ENCODE data around the gene PICALM.
A peak's percentile ranks its signal among the peaks of the same experiment; 100 is the strongest.

The PICALM gene

DNA sequence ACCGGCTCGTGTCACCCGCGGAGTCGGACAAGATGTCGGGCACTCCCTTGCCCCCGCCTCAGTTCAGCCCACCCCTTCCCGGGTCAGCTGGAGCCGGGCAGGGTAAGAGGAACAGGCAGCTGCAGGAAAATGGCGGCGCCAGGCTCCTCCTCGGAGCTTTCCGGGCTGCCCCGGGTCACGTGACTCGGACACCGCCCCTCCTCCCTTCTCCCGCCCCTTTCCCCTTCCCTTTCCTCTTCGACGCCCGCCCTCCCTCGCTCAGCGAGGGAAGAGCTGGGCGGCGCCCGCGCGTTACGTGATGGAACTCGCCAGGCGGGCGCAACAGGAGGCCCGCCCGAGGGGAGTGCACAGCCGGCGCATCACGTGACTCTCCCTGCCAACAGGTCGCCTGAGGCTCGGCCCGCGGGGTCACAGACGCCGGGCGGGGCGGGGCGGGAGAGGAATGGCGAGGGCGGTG, at the start of gene PICALM:
Gene PICALM, minus strand, starts transcription at position 134 of the 457 bp plus-strand sequence. CDS start 304 bp downstream, outside the sequence.
- TF ChIP-seq, protein P1, sequence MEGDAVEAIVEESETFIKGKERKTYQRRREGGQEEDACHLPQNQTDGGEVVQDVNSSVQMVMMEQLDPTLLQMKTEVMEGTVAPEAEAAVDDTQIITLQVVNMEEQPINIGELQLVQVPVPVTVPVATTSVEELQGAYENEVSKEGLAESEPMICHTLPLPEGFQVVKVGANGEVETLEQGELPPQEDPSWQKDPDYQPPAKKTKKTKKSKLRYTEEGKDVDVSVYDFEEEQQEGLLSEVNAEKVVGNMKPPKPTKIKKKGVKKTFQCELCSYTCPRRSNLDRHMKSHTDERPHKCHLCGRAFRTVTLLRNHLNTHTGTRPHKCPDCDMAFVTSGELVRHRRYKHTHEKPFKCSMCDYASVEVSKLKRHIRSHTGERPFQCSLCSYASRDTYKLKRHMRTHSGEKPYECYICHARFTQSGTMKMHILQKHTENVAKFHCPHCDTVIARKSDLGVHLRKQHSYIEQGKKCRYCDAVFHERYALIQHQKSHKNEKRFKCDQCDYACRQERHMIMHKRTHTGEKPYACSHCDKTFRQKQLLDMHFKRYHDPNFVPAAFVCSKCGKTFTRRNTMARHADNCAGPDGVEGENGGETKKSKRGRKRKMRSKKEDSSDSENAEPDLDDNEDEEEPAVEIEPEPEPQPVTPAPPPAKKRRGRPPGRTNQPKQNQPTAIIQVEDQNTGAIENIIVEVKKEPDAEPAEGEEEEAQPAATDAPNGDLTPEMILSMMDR (IDR thresholded peaks at IDR 0.05; ENCODE audit: extremely low read depth, insufficient read depth, missing control alignments): no peak
- in situ Hi-C loops (cut with MboI; ENCODE audit: low pct_unique_long_range_greater_than_20kb, low sequenced_read_pairs, unreplicated experiment): no loop called here
- DNase-seq (ENCODE audit: low spot score): peak; percentile 97

DNA sequence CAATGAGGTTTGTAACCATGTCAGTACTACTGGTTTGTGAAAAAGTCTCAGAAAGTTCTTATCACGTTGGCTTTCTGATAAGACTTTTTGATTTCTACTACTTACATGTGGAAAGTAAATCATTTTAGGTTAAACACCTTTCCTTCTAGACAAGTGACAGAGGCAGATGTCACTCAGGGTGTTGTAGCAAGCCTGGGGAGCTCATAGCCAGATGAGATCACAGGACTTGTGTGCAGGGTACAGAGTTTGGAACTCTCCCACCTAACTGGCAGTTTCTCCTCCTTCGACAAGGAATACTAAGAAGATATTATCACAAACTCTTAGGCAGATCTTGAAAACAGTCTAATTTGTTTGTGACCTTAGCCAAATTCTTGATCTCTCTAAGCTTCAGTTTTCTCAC, 49.4 kb upstream of the PICALM start:
- in situ Hi-C loops (cut with MboI; ENCODE audit: low pct_unique_long_range_greater_than_20kb, low sequenced_read_pairs, unreplicated experiment): no loop called here
- TF ChIP-seq, protein P1 (IDR thresholded peaks at IDR 0.05; ENCODE audit: extremely low read depth, insufficient read depth, missing control alignments): no peak
- no peak for DNase-seq (ENCODE audit: low spot score)

- in situ Hi-C loops (cut with MboI; ENCODE audit: low pct_unique_long_range_greater_than_20kb, low sequenced_read_pairs, unreplicated experiment): no loop called here
- no peak for DNase-seq (ENCODE audit: low spot score)
- TF ChIP-seq, protein P1 (IDR thresholded peaks at IDR 0.05; ENCODE audit: extremely low read depth, insufficient read depth, missing control alignments): no peak
These were observed 48.8 kb upstream of the PICALM start for GRCh38 chr11:86117712-86118063.

GRCh38 chr11:86117001-86117711, 48.3 kb upstream of the PICALM start:
- TF ChIP-seq, protein P1 (IDR thresholded peaks at IDR 0.05; ENCODE audit: extremely low read depth, insufficient read depth, missing control alignments): no peak
- in situ Hi-C loops (cut with MboI; ENCODE audit: low pct_unique_long_range_greater_than_20kb, low sequenced_read_pairs, unreplicated experiment): no loop called here
- DNase-seq (ENCODE audit: low spot score): no peak

DNA sequence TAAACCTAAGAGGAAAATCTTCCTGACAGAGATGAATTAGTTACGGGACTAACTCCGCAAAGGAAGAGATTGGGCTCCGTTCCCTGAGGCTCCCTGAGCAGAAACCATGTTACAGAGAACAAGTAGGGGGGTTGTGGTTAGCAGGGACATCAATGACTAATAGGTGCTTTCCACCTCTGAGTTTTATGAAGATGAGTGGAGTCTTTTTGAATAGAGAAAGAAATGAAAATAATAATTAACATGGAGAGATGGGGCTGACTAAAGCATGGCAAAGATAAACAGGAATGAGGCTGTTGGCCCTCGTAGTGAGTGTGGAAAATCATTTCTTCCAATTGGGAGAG, 47.5 kb upstream of the PICALM start:
- peak; percentile 81 for DNase-seq (ENCODE audit: low spot score)
- TF ChIP-seq, protein P1 (IDR thresholded peaks at IDR 0.05; ENCODE audit: extremely low read depth, insufficient read depth, missing control alignments): no peak
- in situ Hi-C loops (cut with MboI; ENCODE audit: low pct_unique_long_range_greater_than_20kb, low sequenced_read_pairs, unreplicated experiment): no loop called here

DNA sequence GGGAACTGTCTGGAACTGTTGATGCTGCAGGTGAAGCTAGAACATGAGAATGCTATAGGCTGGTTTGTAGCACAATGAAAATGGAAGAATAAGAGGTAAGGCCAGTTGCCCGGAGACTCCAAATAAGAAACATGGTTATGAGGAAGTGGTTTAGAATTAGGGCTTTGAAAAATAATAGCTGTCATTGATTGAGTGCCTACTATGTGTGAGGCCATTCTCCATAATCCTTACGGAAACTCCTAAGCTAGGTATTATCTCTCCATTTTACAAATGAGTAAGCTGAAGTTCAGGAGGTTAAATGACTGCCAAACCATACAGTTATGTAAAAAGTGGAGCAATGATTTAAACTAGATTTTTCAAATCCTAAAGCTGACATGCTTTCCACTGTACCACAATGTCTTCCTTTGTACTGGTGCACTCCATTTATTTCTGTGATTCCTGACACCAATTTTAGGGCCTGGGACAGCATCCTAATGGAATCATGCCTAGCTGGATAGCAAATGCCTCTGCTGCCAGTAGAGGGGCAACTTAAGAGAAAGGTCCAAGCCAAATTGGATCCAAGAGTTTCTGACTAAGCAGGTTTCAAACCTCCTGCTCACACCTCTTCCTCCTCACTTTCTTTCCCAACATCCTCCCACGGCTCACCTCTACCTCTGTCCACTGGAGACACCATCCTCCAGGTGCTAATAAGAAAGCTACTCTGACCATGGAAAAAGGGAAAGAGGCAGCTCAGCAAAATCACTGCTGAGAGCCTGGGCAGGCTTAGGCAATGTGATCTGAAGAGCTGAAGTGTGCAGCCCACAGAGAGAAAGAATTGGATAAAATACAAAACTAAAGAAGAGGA, 46.9 kb upstream of the PICALM start:
- TF ChIP-seq, protein P1 (IDR thresholded peaks at IDR 0.05; ENCODE audit: extremely low read depth, insufficient read depth, missing control alignments): no peak
- in situ Hi-C loops (cut with MboI; ENCODE audit: low pct_unique_long_range_greater_than_20kb, low sequenced_read_pairs, unreplicated experiment): no loop called here
- no peak for DNase-seq (ENCODE audit: low spot score)
